SU-DHL-6 (cell line): ENCODE measurements around the gene TMC6.

Source experiments
- CTCF ChIP-seq: fragments of 200-600 bp; sonication (generic); IDR thresholded peaks from one replicate; pipeline ENCODE4 v1.5.1; 2017; ENCODE audit warnings: antibody characterized with exemption, mild to moderate bottlenecking, low read length, moderate library complexity; ENCODE audit not compliant: insufficient read depth, poor library complexity, severe bottlenecking
- EZH2phosphoT487 ChIP-seq: fragments of 200-600 bp; sonication (generic), shearing (Covaris generic); conservative IDR thresholded peaks from 2 replicates; pipeline ENCODE4 v1.6.1; 2018; ENCODE audit warnings: mild to moderate bottlenecking, antibody characterized with exemption, low read length, moderate library complexity, mixed read lengths

DNA sequence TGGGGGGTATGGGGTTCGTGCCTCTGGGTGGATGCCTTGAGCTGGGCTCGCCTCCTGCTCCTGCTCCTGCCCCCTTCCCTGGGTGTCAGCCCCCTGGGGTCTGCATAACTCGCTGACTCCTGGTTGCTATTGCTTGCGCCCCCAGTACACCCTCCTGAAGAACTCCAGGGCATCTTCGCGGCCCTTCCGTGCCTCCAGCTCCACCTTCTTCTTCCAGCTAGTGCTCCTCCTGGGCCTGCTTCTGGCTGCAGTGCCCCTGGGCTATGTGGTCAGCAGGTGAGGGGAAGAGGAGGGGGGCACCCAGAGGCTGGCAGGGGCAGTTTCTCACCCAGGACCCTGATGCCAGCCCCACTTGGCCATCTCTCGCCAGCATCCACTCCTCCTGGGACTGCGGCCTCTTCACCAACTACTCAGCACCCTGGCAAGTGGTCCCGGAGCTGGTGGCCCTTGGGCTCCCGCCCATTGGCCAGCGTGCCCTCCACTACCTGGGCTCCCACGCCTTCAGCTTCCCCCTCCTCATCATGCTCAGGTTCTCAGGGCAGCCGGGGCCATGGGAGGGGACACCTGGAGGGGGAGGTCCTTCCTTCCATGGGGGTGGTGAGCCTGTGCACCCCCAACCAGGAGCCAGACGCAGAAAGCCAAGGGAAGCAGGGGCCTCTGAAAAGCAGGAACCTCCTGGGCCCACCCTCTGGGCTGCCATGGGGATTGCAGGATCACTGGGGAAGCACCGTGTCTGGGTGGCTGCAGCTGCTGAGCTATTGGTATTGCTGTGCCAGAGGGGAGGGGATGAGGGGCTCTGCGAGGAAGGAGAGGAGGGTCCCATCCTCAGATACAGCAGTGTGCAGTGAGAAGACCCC is 9.9 kb upstream of the TMC6 start:
- TF ChIP-seq CTCF (no peak), EZH2phosphoT487 (no peak)
